RWPE2 (cell line): Measurements from ENCODE around the gene OGFRL1.

Experiments
- ATAC-seq: fragments of 200-7000 bp; cut with Tn5 transposase; 3 replicates; pipeline ENCODE4 v1.9.1; 2021; ENCODE audit warnings: low read depth
- DNase-seq: peaks from one replicate; pipeline ENCODE4 v3.0.0-alpha.2; 2020; ENCODE audit warnings: low spot score
- H3K27ac ChIP-seq: fragments of 450-650 bp; 2 replicates; pipeline ENCODE4 v1.5.1; 2017; ENCODE audit warnings: mild to moderate bottlenecking; ENCODE audit not compliant: poor library complexity, severe bottlenecking
- H3K27me3 ChIP-seq: fragments of 250-450 bp; sonication (Bioruptor Pico); 2 replicates; pipeline ENCODE4 v1.5.1; 2021; ENCODE audit warnings: mild to moderate bottlenecking, moderate library complexity; ENCODE audit not compliant: insufficient read depth, poor library complexity, severe bottlenecking
- H3K36me3 ChIP-seq: fragments of 250-450 bp; sonication (Bioruptor Pico); 2 replicates; pipeline ENCODE4 v1.5.1; 2020; ENCODE audit warnings: low read depth, mild to moderate bottlenecking, moderate library complexity
- H3K4me1 ChIP-seq: fragments of 250-450 bp; sonication (Bioruptor Pico); 2 replicates; pipeline ENCODE4 v1.5.1; 2021; ENCODE audit warnings: mild to moderate bottlenecking, moderate library complexity; ENCODE audit not compliant: insufficient read depth, poor library complexity, severe bottlenecking
- H3K4me3 ChIP-seq: fragments of 250-450 bp; sonication (Bioruptor Pico); 2 replicates; pipeline ENCODE4 v1.5.1; 2021; ENCODE audit warnings: mild to moderate bottlenecking, moderate library complexity; ENCODE audit not compliant: severe bottlenecking
- H3K9me3 ChIP-seq: fragments of 250-450 bp; sonication (Bioruptor Pico); 2 replicates; pipeline ENCODE4 v1.5.1; 2021; ENCODE audit warnings: mild to moderate bottlenecking, moderate library complexity; ENCODE audit not compliant: severe bottlenecking
- TF ChIP-seq, protein P1 (sequence below): fragments of 450-650 bp; IDR thresholded peaks from one replicate; pipeline ENCODE4 v1.5.1; 2017; ENCODE audit warnings: mild to moderate bottlenecking, moderate library complexity; ENCODE audit not compliant: poor library complexity, severe bottlenecking

The OGFRL1 gene

DNA sequence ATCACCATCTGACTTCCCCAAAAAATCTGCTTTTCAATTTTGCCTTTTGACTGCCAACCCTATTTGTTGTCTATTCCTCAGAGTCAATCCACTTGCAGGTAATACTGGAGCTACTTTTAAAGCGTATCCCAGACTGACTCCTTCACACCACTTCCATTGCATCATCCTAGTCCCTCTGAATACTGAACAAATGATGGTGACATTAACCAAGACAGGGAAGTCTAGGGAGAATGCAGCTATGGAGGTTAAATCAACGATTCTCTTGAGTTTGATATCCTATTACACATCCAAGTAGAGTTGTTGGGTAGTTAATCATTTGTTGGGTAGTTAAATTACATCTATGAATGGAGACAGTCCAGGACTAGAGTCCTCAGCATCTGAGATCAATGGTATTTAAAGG, 2.0 kb downstream of the OGFRL1 start:
- Histone ChIP-seq H3K4me3 (no peak overlapping the region), H3K9me3 (no peaks in the 10 kb centered on the region), H3K36me3 (peaks cover 32% of the 10 kb centered on the region), H3K27me3 (no peaks in the 10 kb centered on the region), H3K4me1 (peaks cover 32% of the 10 kb centered on the region), H3K27ac (no peak overlapping the region)
- TF ChIP-seq, protein P1, sequence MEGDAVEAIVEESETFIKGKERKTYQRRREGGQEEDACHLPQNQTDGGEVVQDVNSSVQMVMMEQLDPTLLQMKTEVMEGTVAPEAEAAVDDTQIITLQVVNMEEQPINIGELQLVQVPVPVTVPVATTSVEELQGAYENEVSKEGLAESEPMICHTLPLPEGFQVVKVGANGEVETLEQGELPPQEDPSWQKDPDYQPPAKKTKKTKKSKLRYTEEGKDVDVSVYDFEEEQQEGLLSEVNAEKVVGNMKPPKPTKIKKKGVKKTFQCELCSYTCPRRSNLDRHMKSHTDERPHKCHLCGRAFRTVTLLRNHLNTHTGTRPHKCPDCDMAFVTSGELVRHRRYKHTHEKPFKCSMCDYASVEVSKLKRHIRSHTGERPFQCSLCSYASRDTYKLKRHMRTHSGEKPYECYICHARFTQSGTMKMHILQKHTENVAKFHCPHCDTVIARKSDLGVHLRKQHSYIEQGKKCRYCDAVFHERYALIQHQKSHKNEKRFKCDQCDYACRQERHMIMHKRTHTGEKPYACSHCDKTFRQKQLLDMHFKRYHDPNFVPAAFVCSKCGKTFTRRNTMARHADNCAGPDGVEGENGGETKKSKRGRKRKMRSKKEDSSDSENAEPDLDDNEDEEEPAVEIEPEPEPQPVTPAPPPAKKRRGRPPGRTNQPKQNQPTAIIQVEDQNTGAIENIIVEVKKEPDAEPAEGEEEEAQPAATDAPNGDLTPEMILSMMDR, result no peak
- ATAC-seq (no peak), DNase-seq (no peak)

DNA sequence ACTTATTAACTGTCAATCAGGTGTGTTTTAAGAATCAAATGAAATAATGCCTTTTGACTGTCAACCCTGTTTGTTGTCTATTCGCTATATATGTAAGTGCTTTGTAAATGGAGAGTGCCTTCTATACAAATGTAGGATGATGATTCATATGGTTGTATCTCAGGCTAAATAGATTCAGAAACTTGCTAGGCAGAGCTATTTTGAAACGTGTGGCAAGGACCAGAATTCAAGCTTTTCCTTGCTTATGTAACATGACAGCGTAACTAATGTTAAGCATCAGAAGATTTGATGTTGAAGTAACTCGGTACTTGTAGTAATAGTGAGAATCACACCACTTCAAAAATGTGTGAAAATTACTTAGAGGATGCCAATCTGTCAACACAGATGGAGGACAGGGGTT, 3.4 kb downstream of the OGFRL1 start:
- peaks cover 46% of the 10 kb centered on the region for H3K36me3 ChIP-seq
- TF ChIP-seq, protein P1, result no peak
- H3K4me1 ChIP-seq, result peaks cover 31% of the 10 kb centered on the region
- DNase-seq (no peak), ATAC-seq (no peak; the same call in 2 of the 3 replicates)
- H3K4me3 ChIP-seq, result no peak overlapping the region
- H3K27me3 ChIP-seq, result no peaks in the 10 kb centered on the region
- no peak overlapping the region for H3K27ac ChIP-seq
- H3K9me3 ChIP-seq, result no peaks in the 10 kb centered on the region

DNA sequence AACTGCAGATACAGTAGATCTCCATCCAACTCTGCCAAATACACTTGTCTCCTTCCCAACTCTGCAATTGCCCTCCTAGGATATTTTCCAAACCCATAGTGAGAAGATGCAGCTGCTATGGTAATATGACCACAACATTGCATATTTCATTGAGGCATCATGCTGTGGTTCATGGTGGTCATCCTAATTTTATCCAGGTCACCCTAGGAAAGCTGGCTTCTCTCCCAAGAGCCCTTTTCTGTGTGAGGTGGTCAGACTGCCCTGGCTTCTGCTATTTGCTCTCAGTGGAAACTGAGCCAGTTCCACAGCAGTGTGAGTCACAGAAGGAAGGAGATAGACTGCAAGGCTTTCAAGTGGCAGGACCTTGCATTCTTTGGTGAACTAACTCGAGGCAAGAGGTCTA, 5.5 kb downstream of the OGFRL1 start:
- ATAC-seq, result no peak
- Histone ChIP-seq H3K27ac (no peak overlapping the region), H3K4me3 (no peak overlapping the region), H3K4me1 (peaks cover 29% of the 10 kb centered on the region), H3K36me3 (peaks cover 66% of the 10 kb centered on the region), H3K9me3 (no peaks in the 10 kb centered on the region), H3K27me3 (no peaks in the 10 kb centered on the region)
- TF ChIP-seq, protein P1, result no peak
- no peak for DNase-seq

DNA sequence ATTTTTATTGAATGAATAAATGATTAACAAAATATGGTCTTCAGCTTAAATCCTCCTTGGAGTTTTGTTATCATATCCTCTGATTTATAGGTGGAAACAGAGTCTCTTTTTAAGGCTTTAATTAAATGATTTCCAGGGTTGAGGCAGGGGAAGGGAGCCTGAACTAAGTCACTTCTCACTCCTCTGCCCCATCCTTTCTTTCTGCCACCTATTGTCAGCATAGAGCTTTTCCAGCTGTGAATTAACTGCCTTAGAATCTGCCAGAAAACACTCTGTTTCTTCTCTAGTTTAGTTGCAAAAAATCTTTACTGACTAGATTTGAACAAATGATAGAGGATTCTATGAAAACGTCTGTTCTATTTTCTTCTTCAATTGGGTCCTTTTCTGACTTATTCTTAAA, 9.8 kb downstream of the OGFRL1 start:
- DNase-seq, result no peak
- TF ChIP-seq, protein P1, result no peak
- H3K27me3 ChIP-seq, result no peaks in the 10 kb centered on the region
- peak overlapping the region; percentile 50 for H3K27ac ChIP-seq
- H3K9me3 ChIP-seq, result no peaks in the 10 kb centered on the region
- H3K4me3 ChIP-seq, result no peak overlapping the region
- no peak for ATAC-seq
- peaks cover 96% of the 10 kb centered on the region for H3K36me3 ChIP-seq
- H3K4me1 ChIP-seq, result peaks cover 18% of the 10 kb centered on the region

DNA sequence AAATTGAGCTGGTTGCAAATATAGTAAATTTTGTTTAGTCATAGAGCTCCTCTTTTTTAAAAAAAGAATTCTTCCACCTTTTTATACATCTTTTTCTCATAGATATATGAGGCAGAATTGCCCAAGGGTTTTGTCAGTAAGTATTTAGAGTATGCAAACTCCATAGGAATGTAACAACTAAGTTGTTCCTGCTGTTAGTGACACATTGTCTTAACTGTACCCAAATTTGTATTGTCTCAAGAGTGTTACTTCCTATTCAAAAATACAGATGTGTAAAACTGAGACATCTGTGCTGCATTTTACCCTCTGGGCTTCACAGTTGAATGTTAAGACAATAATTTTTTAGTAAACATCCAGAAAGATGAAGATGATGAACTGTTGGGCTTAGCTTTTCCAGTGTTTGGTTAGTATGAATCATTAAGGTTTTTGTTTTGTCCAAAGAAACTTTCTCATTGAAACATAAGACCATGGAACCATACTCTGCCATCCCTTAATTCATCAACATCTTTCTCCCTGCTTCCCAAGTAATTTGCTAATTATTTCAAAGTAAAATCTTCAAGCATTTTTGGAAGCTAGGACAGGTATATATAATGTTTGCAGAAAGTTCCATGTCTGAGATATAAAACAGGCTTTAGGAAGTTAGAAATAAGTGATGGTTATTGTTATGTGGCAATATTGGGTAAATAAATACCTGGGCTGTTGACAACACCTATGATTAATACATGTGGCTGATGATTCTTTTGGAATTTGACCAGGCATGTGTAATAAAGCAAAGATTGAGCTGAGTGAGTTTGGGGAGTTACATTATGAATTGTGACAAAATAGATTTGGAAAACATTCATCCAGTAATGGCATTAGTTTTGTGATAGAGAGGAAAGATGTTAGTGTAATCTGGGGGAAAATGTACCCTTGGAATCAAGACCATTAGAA, 11.2 kb downstream of the OGFRL1 start:
- Histone ChIP-seq H3K4me1 (peaks cover 18% of the 10 kb centered on the region), H3K4me3 (no peak overlapping the region), H3K9me3 (no peaks in the 10 kb centered on the region), H3K27me3 (no peaks in the 10 kb centered on the region), H3K27ac (peak overlapping the region; percentile 50), H3K36me3 (peaks cover 87% of the 10 kb centered on the region)
- ATAC-seq, result peak; percentile 81
- TF ChIP-seq, protein P1, result no peak
- DNase-seq, result no peak
